Suprapubic skin (tissue), 4 donors: ENCODE measurements around the gene MARCHF6. TPM values are rescaled to one million over a fixed set of nuclear protein-coding genes. Genes with fewer than 3 reads are reported as not detected.

Experiments
- DNase-seq, 2 donors: peaks; one replicate each; pipeline ENCODE4 v3.0.0-alpha.2; 2019; ENCODE audit warnings: low spot score in 2 of 2
- H3K27ac ChIP-seq: fragments of 200-600 bp; sonication (generic); one replicate; pipeline ENCODE4 v1.5.1; 2019
- H3K27me3 ChIP-seq: fragments of 200-600 bp; sonication (generic); one replicate; pipeline ENCODE4 v1.5.1; 2019
- H3K36me3 ChIP-seq: fragments of 200-600 bp; sonication (generic); one replicate; pipeline ENCODE4 v1.5.1; 2019
- H3K4me1 ChIP-seq: fragments of 200-600 bp; sonication (generic); one replicate; pipeline ENCODE4 v1.5.1; 2019
- H3K4me3 ChIP-seq: fragments of 200-600 bp; sonication (generic); one replicate; pipeline ENCODE4 v1.5.1; 2019; ENCODE audit warnings: mild to moderate bottlenecking
- H3K9me3 ChIP-seq: fragments of 200-600 bp; sonication (generic); one replicate; pipeline ENCODE4 v1.5.1; 2019
- CTCF ChIP-seq, 2 donors: fragments of 200-600 bp in 1 of 2; fragments of 450-650 bp in 1 of 2; sonication (generic) in 1 of 2; IDR thresholded peaks; one replicate each; pipeline ENCODE4 v1.5.1; 2016 to 2019; ENCODE audit warnings: antibody characterized with exemption in 2 of 2, mild to moderate bottlenecking in 1 of 2, moderate library complexity in 1 of 2
- EP300 ChIP-seq: sonication (generic); formaldehyde crosslinking; IDR thresholded peaks from one replicate; pipeline ENCODE4 v1.6.1; 2017; ENCODE audit warnings: antibody characterized with exemption
- POLR2A ChIP-seq, 2 donors: fragments of 450-650 bp; IDR thresholded peaks; one replicate each; pipeline ENCODE4 v1.6.1; 2017; ENCODE audit warnings: antibody characterized with exemption in 2 of 2, mild to moderate bottlenecking in 2 of 2, moderate library complexity in 2 of 2
- POLR2AphosphoS5 ChIP-seq, 3 donors: sonication (generic); formaldehyde crosslinking; IDR thresholded peaks; one replicate each; pipeline ENCODE4 v1.6.1; 2017; ENCODE audit warnings: antibody characterized with exemption in 3 of 3
- WGBS: methylation state at CpG from one replicate; pipeline ENCODE4 v1.1.5; 2018; 5-methylcytosine and 5-hydroxymethylcytosine counted together
- total RNA-seq, 4 donors: library from RNA; depleted of rRNA; stranded (reverse); fragments of >200 nt; gene quantifications; one replicate each; pipeline ENCODE4 v1.1.0, GENCODE V29; 2016

Gene MARCHF6
- total RNA-seq, 4 donors from 2014 or later = 89.7 to 273 (median 143) TPM

- no peak overlapping the region for H3K27ac ChIP-seq
- no peaks in the 10 kb centered on the region for H3K27me3 ChIP-seq
- no peak for DNase-seq
- H3K9me3 ChIP-seq = no peaks in the 10 kb centered on the region
- no peaks in the 10 kb centered on the region for H3K36me3 ChIP-seq
- H3K4me1 ChIP-seq = peaks cover 27% of the 10 kb centered on the region
- TF ChIP-seq EP300 (no peak), CTCF (IDR thresholded peaks at IDR 0.05) (no peak), POLR2AphosphoS5 (IDR thresholded peaks at IDR 0.05) (no peak), POLR2A (IDR thresholded peaks at IDR 0.05) (no peak)
- no peak overlapping the region for H3K4me3 ChIP-seq
Measured at GRCh38 chr5:10360686-10361085, 7.2 kb downstream of the MARCHF6 start.

GRCh38 chr5:10363519-10364185 is 10.2 kb downstream of the MARCHF6 start:
- no peaks in the 10 kb centered on the region for H3K36me3 ChIP-seq
- no peak overlapping the region for H3K4me3 ChIP-seq
- no peak for TF ChIP-seq CTCF (IDR thresholded peaks at IDR 0.05)
- no peak for TF ChIP-seq POLR2AphosphoS5 (IDR thresholded peaks at IDR 0.05)
- TF ChIP-seq EP300 = no peak
- no peak for TF ChIP-seq POLR2A (IDR thresholded peaks at IDR 0.05)
- no peaks in the 10 kb centered on the region for H3K27me3 ChIP-seq
- no peaks in the 10 kb centered on the region for H3K9me3 ChIP-seq
- 93% methylated on average over 3 of the region's 3 CpGs for WGBS
- no peak overlapping the region for H3K27ac ChIP-seq
- H3K4me1 ChIP-seq = peaks cover 23% of the 10 kb centered on the region
- no peak for DNase-seq

- peaks cover 25% of the 10 kb centered on the region for H3K4me1 ChIP-seq
Measured at GRCh38 chr5:10364186-10364689, 10.7 kb downstream of the MARCHF6 start.

GRCh38 chr5:10365782-10366181 is 12.3 kb downstream of the MARCHF6 start:
- 68% methylated on average over 7 of the region's 7 CpGs for WGBS
- Histone ChIP-seq H3K4me1 (peaks cover 23% of the 10 kb centered on the region), H3K27ac (no peak overlapping the region), H3K27me3 (no peaks in the 10 kb centered on the region), H3K36me3 (no peaks in the 10 kb centered on the region), H3K9me3 (no peaks in the 10 kb centered on the region), H3K4me3 (no peak overlapping the region)
- TF ChIP-seq POLR2A (IDR thresholded peaks at IDR 0.05) = no peak
- no peak for DNase-seq

More at GRCh38 chr5:10364186-10364689, 10.7 kb downstream of the MARCHF6 start:
- Histone ChIP-seq H3K9me3 (no peaks in the 10 kb centered on the region), H3K36me3 (no peaks in the 10 kb centered on the region), H3K27ac (no peak overlapping the region), H3K27me3 (no peaks in the 10 kb centered on the region), H3K4me3 (no peak overlapping the region)
- DNase-seq = no peak
- TF ChIP-seq POLR2AphosphoS5 (IDR thresholded peaks at IDR 0.05) (no peak), EP300 (no peak), CTCF (IDR thresholded peaks at IDR 0.05) (no peak), POLR2A (IDR thresholded peaks at IDR 0.05) (no peak)
- WGBS = 91% methylated on average over 1 of the region's 1 CpG

- no peak overlapping the region for H3K27ac ChIP-seq
- no peak for DNase-seq
- H3K4me3 ChIP-seq = no peak overlapping the region
- peaks cover 28% of the 10 kb centered on the region for H3K4me1 ChIP-seq
- no peaks in the 10 kb centered on the region for H3K36me3 ChIP-seq
- no peaks in the 10 kb centered on the region for H3K9me3 ChIP-seq
- WGBS = 23% methylated on average over 11 of the region's 11 CpGs
- TF ChIP-seq EP300 (no peak), POLR2A (IDR thresholded peaks at IDR 0.05) (no peak), POLR2AphosphoS5 (IDR thresholded peaks at IDR 0.05) (no peak), CTCF (IDR thresholded peaks at IDR 0.05) (no peak)
- H3K27me3 ChIP-seq = no peaks in the 10 kb centered on the region
Measured at GRCh38 chr5:10366310-10367272, 13.1 kb downstream of the MARCHF6 start.
